ENCODE results near the gene CLK3.

CLK3 gene

GRCh38 chr15:74663303-74664027 lies 47.8 kb downstream of the CLK3 start:
- TF ChIP-seq GATA3 (IDR thresholded peaks at IDR 0.05; ENCODE audit: low read depth, low read length) (no peak), GATA2 (IDR thresholded peaks at IDR 0.05; ENCODE audit: low read depth, low read length) (no peak)

DNA sequence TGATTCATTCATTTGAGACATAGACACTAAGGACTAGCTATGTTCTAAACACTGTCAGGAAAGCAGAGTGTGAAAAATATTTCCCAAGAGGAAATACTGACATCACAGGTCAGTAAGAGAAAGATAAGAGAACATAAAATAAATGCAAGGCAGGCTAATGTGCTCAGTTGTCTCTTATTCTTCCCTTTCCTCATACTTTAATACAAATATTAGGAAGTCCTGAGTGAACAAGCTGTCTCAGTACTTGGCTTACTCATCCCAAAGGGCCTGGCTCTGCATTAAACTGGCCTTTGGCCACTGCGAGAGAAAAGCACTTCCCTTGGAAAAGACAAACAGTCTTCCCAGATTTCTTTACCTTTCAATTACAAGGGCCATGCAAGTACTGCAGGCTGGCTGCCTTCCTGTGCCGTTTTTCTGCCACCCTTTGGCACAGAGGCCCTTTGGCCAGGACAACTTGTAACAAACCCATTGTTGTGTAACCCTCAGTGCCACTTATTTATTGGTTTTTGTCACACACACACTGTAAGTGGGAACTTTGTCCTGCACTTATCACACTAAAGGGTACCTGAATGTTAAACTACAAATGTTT lies 48.5 kb downstream of the CLK3 start:
- TF ChIP-seq GATA3 (IDR thresholded peaks at IDR 0.05; ENCODE audit: low read depth, low read length), result no peak
- no peak for TF ChIP-seq GATA2 (IDR thresholded peaks at IDR 0.05; ENCODE audit: low read depth, low read length)

DNA sequence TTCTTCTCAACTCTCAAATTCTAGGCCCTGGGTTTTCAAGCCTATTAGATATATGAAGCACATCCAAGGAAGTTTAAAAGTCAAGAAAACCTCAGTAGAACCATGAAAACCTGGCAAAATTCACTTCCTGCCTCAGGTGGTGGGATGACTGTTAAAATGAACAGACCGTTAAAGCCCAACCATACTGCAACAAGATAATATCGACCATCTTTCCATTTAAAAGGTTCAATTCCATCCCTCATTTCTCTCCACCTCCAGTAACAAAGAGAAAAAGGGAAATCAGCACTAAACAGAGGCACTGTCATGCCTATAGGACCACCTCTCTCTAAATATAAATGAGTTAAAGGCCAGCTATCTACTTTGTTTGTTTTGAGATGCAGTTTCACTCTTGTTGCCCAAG lies 49.0 kb downstream of the CLK3 start:
- TF ChIP-seq GATA2 (IDR thresholded peaks at IDR 0.05; ENCODE audit: low read depth, low read length), result no peak

DNA sequence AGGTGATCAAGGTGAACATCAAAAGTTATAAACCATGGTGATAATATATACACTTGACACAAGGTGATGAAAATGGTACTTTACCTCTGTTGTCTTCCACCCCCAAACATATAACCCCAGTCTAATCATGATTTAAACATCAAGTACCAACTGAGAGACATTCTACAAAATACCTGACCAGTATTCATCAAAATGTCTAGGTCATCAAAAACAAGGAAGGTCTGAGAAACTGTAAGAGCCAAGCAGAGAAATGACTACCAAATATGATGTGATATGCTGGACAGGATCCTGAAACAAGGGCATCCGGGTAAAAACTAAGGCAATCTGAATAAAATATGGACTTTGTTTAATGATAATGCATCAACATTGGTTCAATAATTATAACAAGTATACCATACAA lies 52.3 kb downstream of the CLK3 start:
- TF ChIP-seq GATA3 (IDR thresholded peaks at IDR 0.05; ENCODE audit: low read depth, low read length) (no peak), GATA2 (IDR thresholded peaks at IDR 0.05; ENCODE audit: low read depth, low read length) (no peak)

GRCh38 chr15:74669627-74670026 lies 54.0 kb downstream of the CLK3 start:
- TF ChIP-seq GATA3 (IDR thresholded peaks at IDR 0.05; ENCODE audit: low read depth, low read length) (no peak), GATA2 (IDR thresholded peaks at IDR 0.05; ENCODE audit: low read depth, low read length) (no peak)

GRCh38 chr15:74674161-74674560 lies 58.5 kb downstream of the CLK3 start:
- no peak for TF ChIP-seq GATA2 (IDR thresholded peaks at IDR 0.05; ENCODE audit: low read depth, low read length)
- TF ChIP-seq GATA3 (IDR thresholded peaks at IDR 0.05; ENCODE audit: low read depth, low read length), result no peak

GRCh38 chr15:74676801-74677200 lies 61.2 kb downstream of the CLK3 start:
- no peak for TF ChIP-seq GATA2 (IDR thresholded peaks at IDR 0.05; ENCODE audit: low read depth, low read length)
- TF ChIP-seq GATA3 (IDR thresholded peaks at IDR 0.05; ENCODE audit: low read depth, low read length), result no peak

Data from SH-SY5Y (cell line).